BE2C (cell line): ENCODE measurements around the gene GAREM1.

ENCODE experiments used
- DNase-seq: peaks from one replicate; pipeline ENCODE4 v3.0.0-alpha.2; 2020
- H3K27me3 ChIP-seq: fragments of 250-450 bp; sonication (Bioruptor Pico); 2 replicates; pipeline ENCODE4 v1.5.1; 2020; ENCODE audit warnings: mild to moderate bottlenecking
- H3K36me3 ChIP-seq: fragments of 250-450 bp; sonication (Bioruptor Pico); 2 replicates; pipeline ENCODE4 v1.5.1; 2020; ENCODE audit warnings: mild to moderate bottlenecking
- H3K4me1 ChIP-seq: fragments of 250-450 bp; sonication (Bioruptor Pico); 2 replicates; pipeline ENCODE4 v1.5.1; 2020
- H3K4me3 ChIP-seq: 2 replicates; pipeline ENCODE4 v1.5.1; 2011; ENCODE audit warnings: low read depth, low read length
- H3K9me3 ChIP-seq: fragments of 250-450 bp; sonication (Bioruptor Pico); 2 replicates; pipeline ENCODE4 v1.5.1; 2020
- CTCF ChIP-seq: IDR thresholded peaks from 2 replicates; pipeline ENCODE4 v1.5.1; 2012; ENCODE audit warnings: mild to moderate bottlenecking, low read depth, low read length

The GAREM1 gene

GRCh38 chr18:32275221-32275620 lies 195.5 kb downstream of the GAREM1 start:
- DNase-seq = no peak
- no peaks in the 10 kb centered on the region for H3K36me3 ChIP-seq
- no peaks in the 10 kb centered on the region for H3K9me3 ChIP-seq
- H3K4me1 ChIP-seq = no peaks in the 10 kb centered on the region
- no peak for TF ChIP-seq CTCF
- H3K27me3 ChIP-seq = no peaks in the 10 kb centered on the region
- no peak overlapping the region for H3K4me3 ChIP-seq

- DNase-seq = no peak
- H3K27me3 ChIP-seq = no peaks in the 10 kb centered on the region
- H3K9me3 ChIP-seq = no peaks in the 10 kb centered on the region
- no peak overlapping the region for H3K4me3 ChIP-seq
- H3K4me1 ChIP-seq = no peaks in the 10 kb centered on the region
- no peaks in the 10 kb centered on the region for H3K36me3 ChIP-seq
- TF ChIP-seq CTCF = no peak
Measured at GRCh38 chr18:32274307-32274706, 196.4 kb downstream of the GAREM1 start.

GRCh38 chr18:32271672-32272208 lies 198.9 kb downstream of the GAREM1 start:
- H3K9me3 ChIP-seq = no peaks in the 10 kb centered on the region
- DNase-seq = peak; percentile 14
- H3K27me3 ChIP-seq = no peaks in the 10 kb centered on the region
- peak; percentile 34 for TF ChIP-seq CTCF
- no peaks in the 10 kb centered on the region for H3K36me3 ChIP-seq
- no peak overlapping the region for H3K4me3 ChIP-seq
- no peaks in the 10 kb centered on the region for H3K4me1 ChIP-seq

GRCh38 chr18:32270341-32270740 lies 200.3 kb downstream of the GAREM1 start:
- no peaks in the 10 kb centered on the region for H3K9me3 ChIP-seq
- DNase-seq = no peak
- H3K4me1 ChIP-seq = no peaks in the 10 kb centered on the region
- no peaks in the 10 kb centered on the region for H3K36me3 ChIP-seq
- no peaks in the 10 kb centered on the region for H3K27me3 ChIP-seq
- no peak overlapping the region for H3K4me3 ChIP-seq
- TF ChIP-seq CTCF = no peak

GRCh38 chr18:32267463-32267862 lies 203.2 kb downstream of the GAREM1 start:
- Histone ChIP-seq H3K9me3 (no peaks in the 10 kb centered on the region), H3K36me3 (no peaks in the 10 kb centered on the region), H3K27me3 (no peaks in the 10 kb centered on the region), H3K4me3 (no peak overlapping the region), H3K4me1 (no peaks in the 10 kb centered on the region)
- no peak for TF ChIP-seq CTCF
- DNase-seq = no peak

GRCh38 chr18:32264401-32264800 lies 206.3 kb downstream of the GAREM1 start:
- no peaks in the 10 kb centered on the region for H3K27me3 ChIP-seq
- no peak for TF ChIP-seq CTCF
- DNase-seq = no peak

More at GRCh38 chr18:32264401-32264800, 206.3 kb downstream of the GAREM1 start:
- Histone ChIP-seq H3K4me1 (no peaks in the 10 kb centered on the region), H3K9me3 (no peaks in the 10 kb centered on the region), H3K4me3 (no peak overlapping the region), H3K36me3 (no peaks in the 10 kb centered on the region)
